Neural cell (in vitro differentiated cells): ENCODE measurements around the gene TEX2.

ENCODE experiments used
- EP300 ChIP-seq: fragments of 450-650 bp; conservative IDR thresholded peaks from 2 replicates; pipeline ENCODE4 v1.6.1; 2014; ENCODE audit warnings: antibody characterized with exemption, mild to moderate bottlenecking, moderate library complexity; ENCODE audit not compliant: poor library complexity, severe bottlenecking
- EZH2 ChIP-seq: fragments of 200-600, 300-800 bp; shearing (Covaris generic), sonication (generic); IDR thresholded peaks from 2 replicates; pipeline ENCODE4 v1.6.1; 2014; ENCODE audit warnings: antibody characterized with exemption, low read length, borderline replicate concordance, mild to moderate bottlenecking; ENCODE audit not compliant: insufficient read depth, poor library complexity, severe bottlenecking
- MXI1 ChIP-seq: fragments of 450-650 bp; conservative IDR thresholded peaks from 2 replicates; pipeline ENCODE4 v1.6.1; 2014; ENCODE audit warnings: antibody characterized with exemption, mild to moderate bottlenecking; ENCODE audit not compliant: poor library complexity, severe bottlenecking
- POLR2AphosphoS5 ChIP-seq: IDR thresholded peaks from 2 replicates; pipeline ENCODE4 v1.6.1; 2012
- RAD21 ChIP-seq: fragments of 450-650 bp; conservative IDR thresholded peaks from 2 replicates; pipeline ENCODE4 v1.6.1; 2014; ENCODE audit warnings: antibody characterized with exemption, mild to moderate bottlenecking, moderate library complexity
- REST ChIP-seq: IDR thresholded peaks from 2 replicates; pipeline ENCODE4 v1.6.1; 2012; ENCODE audit warnings: borderline replicate concordance
- SMC3 ChIP-seq: fragments of 450-650 bp; conservative IDR thresholded peaks from 2 replicates; pipeline ENCODE4 v1.6.1; 2014; ENCODE audit warnings: antibody characterized with exemption, mild to moderate bottlenecking, moderate library complexity; ENCODE audit not compliant: poor library complexity
- TAF1 ChIP-seq: IDR thresholded peaks from 2 replicates; pipeline ENCODE4 v1.6.1; 2012; ENCODE audit warnings: low read depth
- TF ChIP-seq, protein P1 (sequence below): fragments of 450-650 bp; IDR thresholded peaks from 2 replicates; pipeline ENCODE4 v1.5.1; 2014; ENCODE audit warnings: antibody characterized with exemption, mild to moderate bottlenecking, moderate library complexity; ENCODE audit not compliant: poor library complexity, severe bottlenecking

DNA sequence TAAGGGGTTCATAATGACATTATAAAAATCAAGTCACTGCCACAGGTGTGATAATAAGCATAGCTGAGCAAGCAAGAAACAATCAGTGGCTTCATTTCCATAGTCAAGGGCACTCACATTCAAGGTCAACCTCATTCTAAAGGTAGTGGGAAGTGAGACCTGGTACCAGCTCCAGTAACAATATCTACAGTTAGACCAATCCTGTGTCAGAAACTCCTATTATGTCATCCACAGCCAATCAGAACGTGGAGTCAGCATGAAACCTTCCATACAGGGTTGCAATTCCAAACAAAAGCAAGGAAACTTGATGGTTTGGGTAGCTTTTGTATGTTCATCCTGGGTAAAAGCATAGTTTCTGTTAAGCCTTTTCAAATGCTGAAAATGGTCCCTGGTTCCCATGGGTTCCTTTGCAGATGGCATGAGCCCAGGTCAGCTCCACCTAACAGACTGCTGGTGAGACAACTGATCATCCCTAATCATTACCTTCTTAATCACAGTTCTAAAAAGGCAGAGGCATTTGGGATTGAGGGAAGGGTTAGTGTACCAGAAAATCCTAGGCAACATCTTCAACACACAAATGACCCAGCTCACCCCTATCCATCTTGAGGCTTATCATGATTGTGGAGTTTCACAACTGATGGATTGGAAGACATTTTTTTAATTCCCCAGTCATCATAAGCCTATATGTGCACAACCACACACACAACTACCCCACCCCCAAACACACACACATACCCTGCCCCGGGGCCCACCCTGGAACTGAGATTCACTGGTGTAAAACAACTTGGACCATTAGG is 30.4 kb downstream of the TEX2 start:
- TF ChIP-seq EP300: no peak
- TF ChIP-seq POLR2AphosphoS5: no peak
- TF ChIP-seq, protein P1, sequence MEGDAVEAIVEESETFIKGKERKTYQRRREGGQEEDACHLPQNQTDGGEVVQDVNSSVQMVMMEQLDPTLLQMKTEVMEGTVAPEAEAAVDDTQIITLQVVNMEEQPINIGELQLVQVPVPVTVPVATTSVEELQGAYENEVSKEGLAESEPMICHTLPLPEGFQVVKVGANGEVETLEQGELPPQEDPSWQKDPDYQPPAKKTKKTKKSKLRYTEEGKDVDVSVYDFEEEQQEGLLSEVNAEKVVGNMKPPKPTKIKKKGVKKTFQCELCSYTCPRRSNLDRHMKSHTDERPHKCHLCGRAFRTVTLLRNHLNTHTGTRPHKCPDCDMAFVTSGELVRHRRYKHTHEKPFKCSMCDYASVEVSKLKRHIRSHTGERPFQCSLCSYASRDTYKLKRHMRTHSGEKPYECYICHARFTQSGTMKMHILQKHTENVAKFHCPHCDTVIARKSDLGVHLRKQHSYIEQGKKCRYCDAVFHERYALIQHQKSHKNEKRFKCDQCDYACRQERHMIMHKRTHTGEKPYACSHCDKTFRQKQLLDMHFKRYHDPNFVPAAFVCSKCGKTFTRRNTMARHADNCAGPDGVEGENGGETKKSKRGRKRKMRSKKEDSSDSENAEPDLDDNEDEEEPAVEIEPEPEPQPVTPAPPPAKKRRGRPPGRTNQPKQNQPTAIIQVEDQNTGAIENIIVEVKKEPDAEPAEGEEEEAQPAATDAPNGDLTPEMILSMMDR: no peak
- no peak for TF ChIP-seq EZH2
- no peak for TF ChIP-seq RAD21
- TF ChIP-seq MXI1: no peak
- no peak for TF ChIP-seq REST
- TF ChIP-seq TAF1: no peak
- no peak for TF ChIP-seq SMC3
